ENCODE results near the gene SH2D4B. TPM values are rescaled to one million over a fixed set of nuclear protein-coding genes. Genes with fewer than 3 reads are reported as not detected.

Gene SH2D4B
- polyA plus RNA-seq, 1 donor from 2014 or later: 1.4 TPM

GRCh38 chr10:80633910-80634309, 96.2 kb downstream of the SH2D4B start:
- H3K9ac ChIP-seq (ENCODE audit: low read length): no peak overlapping the region
- no peaks in the 10 kb centered on the region for H3K9me2 ChIP-seq (ENCODE audit: insufficient read depth, low read length)
- no peaks in the 10 kb centered on the region for H3F3A ChIP-seq (ENCODE audit: insufficient read depth, low read length, poor library complexity, severe bottlenecking)
- H3K4me3 ChIP-seq (ENCODE audit: low read length): no peak overlapping the region
- H3K27ac ChIP-seq (ENCODE audit: low read length): no peak overlapping the region
- H2AFZ ChIP-seq (ENCODE audit: low read depth, low read length): no peak overlapping the region
- TF ChIP-seq SMC3 (conservative IDR thresholded peaks at IDR 0.05; ENCODE audit: poor library complexity) (no peak), POLR2AphosphoS5 (IDR thresholded peaks at IDR 0.05) (no peak), EP300 (conservative IDR thresholded peaks at IDR 0.05; ENCODE audit: poor library complexity, severe bottlenecking) (no peak), REST (IDR thresholded peaks at IDR 0.05; ENCODE audit: borderline replicate concordance) (no peak), TAF1 (IDR thresholded peaks at IDR 0.05; ENCODE audit: low read depth) (no peak), MXI1 (conservative IDR thresholded peaks at IDR 0.05; ENCODE audit: poor library complexity, severe bottlenecking) (no peak), RAD21 (conservative IDR thresholded peaks at IDR 0.05) (no peak), EZH2 (IDR thresholded peaks at IDR 0.05; ENCODE audit: borderline replicate concordance, insufficient read depth, low read length, poor library complexity, severe bottlenecking) (no peak), CTCF (IDR thresholded peaks at IDR 0.05; ENCODE audit: poor library complexity, severe bottlenecking) (no peak)
- H4K20me1 ChIP-seq (ENCODE audit: insufficient read depth): no peaks in the 10 kb centered on the region
- H3K9me3 ChIP-seq (ENCODE audit: low read length): no peaks in the 10 kb centered on the region
- no peaks in the 10 kb centered on the region for H3K79me2 ChIP-seq (replicated peaks; ENCODE audit: insufficient read depth, low read length)
- H3K36me3 ChIP-seq (ENCODE audit: insufficient read depth, low read length): no peaks in the 10 kb centered on the region
- no peak overlapping the region for H3K4me2 ChIP-seq (ENCODE audit: low read length)
- H3K27me3 ChIP-seq (ENCODE audit: insufficient read depth, low read depth, low read length): no peaks in the 10 kb centered on the region

- no peaks in the 10 kb centered on the region for H3K79me2 ChIP-seq (replicated peaks; ENCODE audit: insufficient read depth, low read length)
- no peak overlapping the region for H3K4me2 ChIP-seq (ENCODE audit: low read length)
- no peak for TF ChIP-seq REST (IDR thresholded peaks at IDR 0.05; ENCODE audit: borderline replicate concordance)
- no peak for TF ChIP-seq POLR2AphosphoS5 (IDR thresholded peaks at IDR 0.05)
- no peak for TF ChIP-seq MXI1 (conservative IDR thresholded peaks at IDR 0.05; ENCODE audit: poor library complexity, severe bottlenecking)
- no peak for TF ChIP-seq EZH2 (IDR thresholded peaks at IDR 0.05; ENCODE audit: borderline replicate concordance, insufficient read depth, low read length, poor library complexity, severe bottlenecking)
- TF ChIP-seq RAD21 (conservative IDR thresholded peaks at IDR 0.05): no peak
- TF ChIP-seq SMC3 (conservative IDR thresholded peaks at IDR 0.05; ENCODE audit: poor library complexity): no peak
- no peak for TF ChIP-seq CTCF (IDR thresholded peaks at IDR 0.05; ENCODE audit: poor library complexity, severe bottlenecking)
- no peak for TF ChIP-seq TAF1 (IDR thresholded peaks at IDR 0.05; ENCODE audit: low read depth)
- TF ChIP-seq EP300 (conservative IDR thresholded peaks at IDR 0.05; ENCODE audit: poor library complexity, severe bottlenecking): no peak
- no peaks in the 10 kb centered on the region for H4K20me1 ChIP-seq (ENCODE audit: insufficient read depth)
- no peaks in the 10 kb centered on the region for H3K36me3 ChIP-seq (ENCODE audit: insufficient read depth, low read length)
- no peaks in the 10 kb centered on the region for H3F3A ChIP-seq (ENCODE audit: insufficient read depth, low read length, poor library complexity, severe bottlenecking)
- no peak overlapping the region for H3K9ac ChIP-seq (ENCODE audit: low read length)
- no peaks in the 10 kb centered on the region for H3K9me3 ChIP-seq (ENCODE audit: low read length)
- no peak overlapping the region for H2AFZ ChIP-seq (ENCODE audit: low read depth, low read length)
- H3K4me3 ChIP-seq (ENCODE audit: low read length): no peak overlapping the region
- no peaks in the 10 kb centered on the region for H3K9me2 ChIP-seq (ENCODE audit: insufficient read depth, low read length)
- H3K27me3 ChIP-seq (ENCODE audit: insufficient read depth, low read depth, low read length): no peaks in the 10 kb centered on the region
- H3K27ac ChIP-seq (ENCODE audit: low read length): no peak overlapping the region
Measured at GRCh38 chr10:80642661-80643060, 105.0 kb downstream of the SH2D4B start.
